HG03442 (cell line): ENCODE results near the gene CYB5R4.

Source experiments
- ATAC-seq: cut with Tn5 transposase; IDR thresholded peaks from one replicate; pipeline ENCODE4 v1.9.1; 2021; ENCODE audit warnings: mild to moderate bottlenecking, moderate library complexity; ENCODE audit not compliant: unreplicated experiment

CYB5R4 gene

GRCh38 chr6:83976037-83976755 lies 116.7 kb downstream of the CYB5R4 start:
- ATAC-seq, result no peak

GRCh38 chr6:83976871-83977270 lies 117.4 kb downstream of the CYB5R4 start:
- no peak for ATAC-seq

- ATAC-seq, result no peak
These were observed 118.8 kb downstream of the CYB5R4 start for GRCh38 chr6:83978324-83978734.

- ATAC-seq, result no peak
These were observed 119.5 kb downstream of the CYB5R4 start for GRCh38 chr6:83978997-83979396.

- ATAC-seq, result no peak
These were observed 124.9 kb downstream of the CYB5R4 start for GRCh38 chr6:83984411-83984810.

GRCh38 chr6:83985308-83985713 lies 125.8 kb downstream of the CYB5R4 start:
- ATAC-seq, result no peak

GRCh38 chr6:83985715-83986114 lies 126.2 kb downstream of the CYB5R4 start:
- no peak for ATAC-seq

- no peak for ATAC-seq
These were observed 138.6 kb downstream of the CYB5R4 start for GRCh38 chr6:83998021-83998584.

GRCh38 chr6:84001119-84001518 lies 141.6 kb downstream of the CYB5R4 start:
- ATAC-seq, result no peak

GRCh38 chr6:84002226-84002625 lies 142.7 kb downstream of the CYB5R4 start:
- no peak for ATAC-seq

- ATAC-seq, result no peak
These were observed 143.6 kb downstream of the CYB5R4 start for GRCh38 chr6:84003131-84003530.

GRCh38 chr6:84003654-84004053 lies 144.2 kb downstream of the CYB5R4 start:
- ATAC-seq, result no peak

GRCh38 chr6:84007871-84008270 lies 148.4 kb downstream of the CYB5R4 start:
- no peak for ATAC-seq

- ATAC-seq, result no peak
These were observed 153.9 kb downstream of the CYB5R4 start for GRCh38 chr6:84013354-84013753.

GRCh38 chr6:84013931-84014330 lies 154.4 kb downstream of the CYB5R4 start:
- no peak for ATAC-seq

GRCh38 chr6:84016029-84016428 lies 156.5 kb downstream of the CYB5R4 start:
- no peak for ATAC-seq
